Prostate gland (tissue), 2 donors: Measurements from ENCODE around the gene UMOD. TPM values are rescaled to one million over a fixed set of nuclear protein-coding genes. Genes with fewer than 3 reads are reported as not detected.
A peak's percentile ranks its signal among the peaks of the same experiment; 100 is the strongest.

ENCODE experiments used
- DNase-seq: peaks from one replicate; pipeline ENCODE4 v3.0.0-alpha.2; 2019; ENCODE audit warnings: low spot score
- H3K27ac ChIP-seq, 2 donors: fragments of 200-600 bp; sonication (generic); 2 replicates each; pipeline ENCODE4 v1.5.1; 2017 to 2019
- H3K27me3 ChIP-seq: fragments of 200-600 bp; sonication (generic); replicated peaks from 2 replicates; pipeline ENCODE4 v1.5.1; 2019; ENCODE audit not compliant: insufficient read depth
- H3K36me3 ChIP-seq, 2 donors: fragments of 200-600 bp; sonication (generic); 1 replicate in 1 of 2; 2 replicates in 1 of 2; pipeline versions ENCODE4 v1.5.1 to v1.8.1; 2017 to 2019
- H3K4me1 ChIP-seq: fragments of 200-600 bp; sonication (generic); replicated peaks from 2 replicates; pipeline ENCODE4 v1.5.1; 2019
- H3K4me3 ChIP-seq, 2 donors: fragments of 200-600 bp; sonication (generic); 2 replicates each; pipeline ENCODE4 v1.5.1; 2017 to 2019
- H3K9me3 ChIP-seq: fragments of 200-600 bp; sonication (generic); 2 replicates; pipeline ENCODE4 v1.5.1; 2017
- CTCF ChIP-seq, 4 experiments: fragments of 200-600 bp in 2 of 4; fragments of 450-650 bp in 2 of 4; sonication (generic) in 2 of 4; IDR thresholded peaks; 1 replicate in 3 of 4; 2 replicates in 1 of 4; pipeline ENCODE4 v1.5.1; 2016 to 2019; ENCODE audit warnings: antibody characterized with exemption in 4 of 4, mild to moderate bottlenecking in 2 of 4, moderate library complexity in 2 of 4
- POLR2A ChIP-seq: fragments of 450-650 bp; IDR thresholded peaks from one replicate; pipeline ENCODE4 v1.6.1; 2016; ENCODE audit warnings: antibody characterized with exemption, mild to moderate bottlenecking
- POLR2AphosphoS5 ChIP-seq: sonication (generic); formaldehyde crosslinking; IDR thresholded peaks from one replicate; pipeline ENCODE4 v1.6.1; 2017; ENCODE audit warnings: antibody characterized with exemption
- WGBS: methylation state at CpG from one replicate; pipeline ENCODE4 v1.1.5; 2018; 5-methylcytosine and 5-hydroxymethylcytosine counted together
- intact Hi-C: fragments of 100-400 bp; cut with DNase I; formaldehyde crosslinking; loops from one replicate; pipeline ENCODE4 v1.14.2; 2022
- total RNA-seq, 2 donors: library from RNA; depleted of rRNA; stranded (reverse); fragments of >200 nt; gene quantifications; one replicate each; pipeline ENCODE4 v1.1.0, GENCODE V29; 2016

UMOD gene
- total RNA-seq, 2 donors from 2014 or later = 1.5 TPM; not detected in 1

DNA sequence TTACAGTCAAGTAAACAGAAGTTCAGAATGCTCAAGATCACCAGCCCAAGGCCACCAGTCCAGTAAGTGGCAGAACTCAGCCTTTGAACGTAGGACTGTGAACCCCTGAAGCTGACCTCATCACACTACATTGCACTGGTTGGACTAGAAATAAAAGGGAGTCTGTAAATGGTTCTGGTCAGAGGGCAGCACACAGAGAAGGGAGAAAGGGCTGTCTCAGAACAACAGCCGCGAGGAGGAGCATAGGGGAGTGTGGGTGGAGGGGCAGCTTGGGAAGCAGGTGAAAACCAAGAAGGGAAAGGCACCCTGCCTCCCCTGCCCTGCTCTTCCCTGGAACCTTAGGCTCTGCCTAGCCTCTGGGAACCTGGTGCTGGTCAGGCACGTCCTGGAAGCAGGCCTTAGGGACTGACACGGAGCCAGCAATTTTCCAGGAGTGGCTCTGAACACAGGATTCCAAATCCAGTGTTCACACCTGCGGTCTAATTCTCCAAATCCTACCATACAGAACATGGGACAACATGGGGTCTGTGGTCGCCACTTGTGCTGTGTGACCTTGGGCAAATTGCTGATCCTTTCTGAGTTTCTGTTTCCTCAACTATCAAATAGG is 45.1 kb upstream of the UMOD start:
- no peaks in the 10 kb centered on the region for H3K9me3 ChIP-seq
- intact Hi-C loops = no loop called here
- no peak overlapping the region for H3K4me3 ChIP-seq
- no peaks in the 10 kb centered on the region for H3K27me3 ChIP-seq
- DNase-seq = no peak
- H3K27ac ChIP-seq = no peak overlapping the region
- WGBS = 81% methylated on average over 7 of the region's 7 CpGs
- H3K4me1 ChIP-seq = no peaks in the 10 kb centered on the region
- TF ChIP-seq CTCF (IDR thresholded peaks at IDR 0.05) (no peak), POLR2AphosphoS5 (no peak), POLR2A (no peak)
- no peaks in the 10 kb centered on the region for H3K36me3 ChIP-seq

- H3K36me3 ChIP-seq = no peaks in the 10 kb centered on the region
- WGBS = 93% methylated on average over 7 of the region's 7 CpGs
- H3K27me3 ChIP-seq = no peaks in the 10 kb centered on the region
- DNase-seq = no peak
- intact Hi-C loops = no loop called here
- TF ChIP-seq CTCF (IDR thresholded peaks at IDR 0.05) = no peak
- TF ChIP-seq POLR2A = no peak
- TF ChIP-seq POLR2AphosphoS5 = no peak
- no peak overlapping the region for H3K4me3 ChIP-seq
- no peak overlapping the region for H3K27ac ChIP-seq
- no peaks in the 10 kb centered on the region for H3K9me3 ChIP-seq
- no peaks in the 10 kb centered on the region for H3K4me1 ChIP-seq
Observed at GRCh38 chr16:20396846-20397467, 44.4 kb upstream of the UMOD start.

- 100% methylated on average over 2 of the region's 2 CpGs for WGBS
- Histone ChIP-seq H3K27me3 (no peaks in the 10 kb centered on the region), H3K27ac (no peak overlapping the region), H3K9me3 (no peaks in the 10 kb centered on the region), H3K36me3 (no peaks in the 10 kb centered on the region), H3K4me1 (no peaks in the 10 kb centered on the region), H3K4me3 (no peak overlapping the region)
- intact Hi-C loops = no loop called here
- no peak for DNase-seq
- TF ChIP-seq POLR2A (no peak), CTCF (IDR thresholded peaks at IDR 0.05) (no peak), POLR2AphosphoS5 (no peak)
Observed at GRCh38 chr16:20395946-20396345, 43.4 kb upstream of the UMOD start.

DNA sequence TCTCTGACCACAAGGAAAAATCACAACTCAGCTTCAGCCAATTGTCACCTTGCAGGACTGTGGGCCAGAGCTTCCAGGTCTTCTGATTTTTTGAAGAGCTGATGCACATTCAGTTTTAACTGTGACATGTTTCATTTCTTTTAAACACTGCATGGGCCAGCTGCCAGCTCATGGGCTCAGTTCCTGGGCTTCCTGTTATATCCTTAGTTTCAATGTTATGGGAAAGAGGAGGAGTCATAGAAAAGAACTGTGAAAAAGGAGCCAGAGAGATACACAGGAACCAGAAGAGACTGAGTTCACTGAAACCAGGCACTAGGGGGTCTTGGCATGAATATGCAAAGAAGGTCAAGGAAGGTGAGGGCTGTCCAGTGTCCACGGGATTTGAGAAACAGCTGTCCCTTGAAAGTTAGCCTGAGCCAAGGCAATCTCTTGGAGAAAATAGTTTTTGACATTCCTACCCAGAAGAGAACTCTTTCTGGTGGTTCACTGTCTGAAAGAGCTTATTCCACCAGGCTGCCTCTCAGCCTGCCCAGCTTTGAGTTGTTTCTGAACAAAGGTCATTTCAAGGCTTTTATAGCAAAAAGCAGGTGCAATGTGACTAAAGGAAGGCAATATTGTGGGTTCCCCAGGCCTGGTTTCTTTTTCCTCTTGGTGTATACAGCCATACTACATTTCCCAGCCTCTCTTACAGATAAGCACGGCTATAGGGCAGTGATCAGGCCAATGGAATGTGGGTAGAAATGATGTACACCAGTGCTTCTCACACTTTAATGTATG is 41.5 kb upstream of the UMOD start:
- no peaks in the 10 kb centered on the region for H3K4me1 ChIP-seq
- intact Hi-C loops = no loop called here
- TF ChIP-seq POLR2AphosphoS5 (peak; percentile 67), CTCF (IDR thresholded peaks at IDR 0.05) (no peak)

More for the DNA sequence above, 41.5 kb upstream of the UMOD start:
- peak overlapping the region; percentile 50 to 51 for H3K27ac ChIP-seq
- 48% methylated on average over 2 of the region's 2 CpGs for WGBS
- H3K4me3 ChIP-seq = no peak overlapping the region
- H3K27me3 ChIP-seq = no peaks in the 10 kb centered on the region
- no peaks in the 10 kb centered on the region for H3K36me3 ChIP-seq
- no peaks in the 10 kb centered on the region for H3K9me3 ChIP-seq
- DNase-seq = peak; percentile 75
